Transverse colon (tissue), 4 donors: ENCODE measurements around the gene GNA14.

Experiments used
- EP300 ChIP-seq: sonication (generic); formaldehyde crosslinking; IDR thresholded peaks from one replicate; pipeline ENCODE4 v1.6.1; 2017; ENCODE audit warnings: antibody characterized with exemption, low read depth
- POLR2A ChIP-seq: fragments of 450-650 bp; IDR thresholded peaks from one replicate; pipeline ENCODE4 v1.6.1; 2016; ENCODE audit warnings: antibody characterized with exemption, mild to moderate bottlenecking, moderate library complexity
- POLR2AphosphoS5 ChIP-seq, 3 donors: sonication (generic); formaldehyde crosslinking; IDR thresholded peaks; one replicate each; pipeline ENCODE4 v1.6.1; 2016; ENCODE audit warnings: antibody characterized with exemption in 3 of 3
- TF ChIP-seq, protein P1 (sequence below), 5 experiments: fragments of 200-600 bp in 3 of 5; fragments of 450-650 bp in 2 of 5; sonication (generic) in 3 of 5; IDR thresholded peaks; 1 replicate in 2 of 5; 2 replicates in 3 of 5; pipeline ENCODE4 v1.5.1; 2016 to 2017; ENCODE audit warnings: antibody characterized with exemption in 5 of 5, inconsistent platforms in 3 of 5, mild to moderate bottlenecking in 2 of 5, moderate library complexity in 1 of 5

DNA sequence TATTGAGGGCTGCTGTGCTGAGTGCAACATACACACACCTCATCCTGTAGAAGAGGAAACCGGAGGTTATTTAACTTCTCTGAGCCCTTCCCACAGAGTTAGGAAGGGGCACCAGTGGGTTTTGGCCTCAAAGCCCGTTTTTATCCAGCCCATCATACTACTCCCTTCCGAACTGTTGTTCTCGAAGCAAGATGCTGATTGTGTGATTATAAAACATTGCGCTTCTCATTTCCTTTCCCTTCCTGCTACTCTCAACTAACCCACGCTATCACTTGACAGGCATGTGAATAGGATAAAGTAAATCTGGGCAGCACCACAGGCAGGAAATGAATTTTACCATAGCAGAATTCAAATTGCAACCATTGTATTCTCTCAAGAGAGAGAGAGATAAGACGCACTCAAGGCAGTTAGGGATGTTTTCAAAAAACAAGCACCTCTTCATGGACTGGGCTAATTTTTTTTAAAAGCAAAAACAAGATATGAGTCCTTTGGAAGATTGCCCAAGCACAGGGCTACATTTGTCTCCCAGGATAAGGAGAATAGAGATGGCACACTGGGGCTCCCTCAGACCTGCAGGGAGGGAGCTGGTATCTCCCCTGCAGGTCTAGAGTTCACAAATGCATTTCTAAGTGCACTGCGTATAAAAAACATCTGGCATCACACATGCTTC is 52.6 kb downstream of the GNA14 start:
- no peak for TF ChIP-seq POLR2AphosphoS5 (IDR thresholded peaks at IDR 0.05)
- TF ChIP-seq, protein P1, sequence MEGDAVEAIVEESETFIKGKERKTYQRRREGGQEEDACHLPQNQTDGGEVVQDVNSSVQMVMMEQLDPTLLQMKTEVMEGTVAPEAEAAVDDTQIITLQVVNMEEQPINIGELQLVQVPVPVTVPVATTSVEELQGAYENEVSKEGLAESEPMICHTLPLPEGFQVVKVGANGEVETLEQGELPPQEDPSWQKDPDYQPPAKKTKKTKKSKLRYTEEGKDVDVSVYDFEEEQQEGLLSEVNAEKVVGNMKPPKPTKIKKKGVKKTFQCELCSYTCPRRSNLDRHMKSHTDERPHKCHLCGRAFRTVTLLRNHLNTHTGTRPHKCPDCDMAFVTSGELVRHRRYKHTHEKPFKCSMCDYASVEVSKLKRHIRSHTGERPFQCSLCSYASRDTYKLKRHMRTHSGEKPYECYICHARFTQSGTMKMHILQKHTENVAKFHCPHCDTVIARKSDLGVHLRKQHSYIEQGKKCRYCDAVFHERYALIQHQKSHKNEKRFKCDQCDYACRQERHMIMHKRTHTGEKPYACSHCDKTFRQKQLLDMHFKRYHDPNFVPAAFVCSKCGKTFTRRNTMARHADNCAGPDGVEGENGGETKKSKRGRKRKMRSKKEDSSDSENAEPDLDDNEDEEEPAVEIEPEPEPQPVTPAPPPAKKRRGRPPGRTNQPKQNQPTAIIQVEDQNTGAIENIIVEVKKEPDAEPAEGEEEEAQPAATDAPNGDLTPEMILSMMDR (IDR thresholded peaks at IDR 0.05): no peak
- no peak for TF ChIP-seq POLR2A
- no peak for TF ChIP-seq EP300
